Motor neuron (in vitro differentiated cells): Measurements from ENCODE around the gene ZKSCAN3. TPM values are rescaled to one million over a fixed set of nuclear protein-coding genes. Genes with fewer than 3 reads are reported as not detected.

Source experiments
- total RNA-seq, 8 experiments: library from RNA; unstranded; fragments of 300-600 nt; gene quantifications; 2 replicates each; pipeline versions ENCODE4 v1.2.3 to v1.2.4, GENCODE V29; 2022

Gene ZKSCAN3
- total RNA-seq, 8 experiments from 2014 or later: 2.5 to 10.3 (median 7.8) TPM

Other genes starting within 250 kb of the ZKSCAN3 start
- 10 to 100 TPM in 3 of 8 experiments, 1 to 10 TPM in 5; 1.6 to 19.7 (median 9.0) TPM for gene ZSCAN16, start 225.3 kb upstream of the ZKSCAN3 start, total RNA-seq
- gene ZKSCAN8, start 208.1 kb upstream of the ZKSCAN3 start, total RNA-seq: 10 to 100 TPM; 12.9 to 41.1 (median 27.1) TPM
- gene ZSCAN9, start 124.7 kb upstream of the ZKSCAN3 start, total RNA-seq: 10 to 100 TPM in 7 of 8 experiments, 1 to 10 TPM in 1; 6.3 to 45.9 (median 26.5) TPM
- gene ZKSCAN4, start 97.7 kb upstream of the ZKSCAN3 start, total RNA-seq: 1 to 10 TPM; 4.6 to 9.4 (median 7.2) TPM
- gene NKAPL, start 90.7 kb upstream of the ZKSCAN3 start, total RNA-seq: 1 to 10 TPM in 1 of 8 experiments, under 1 TPM in 4, not detected in 3; 0.14 to 5.3 (median 0.42) TPM
- 10 to 100 TPM in 7 of 8 experiments, 1 to 10 TPM in 1; 6.4 to 29.9 (median 19.2) TPM for gene ZSCAN26, start 82.8 kb upstream of the ZKSCAN3 start, total RNA-seq
- gene PGBD1, start 68.4 kb upstream of the ZKSCAN3 start, total RNA-seq: 10 to 100 TPM in 2 of 8 experiments, 1 to 10 TPM in 5, under 1 TPM in 1; 0.81 to 11.5 (median 7.5) TPM
- gene ZSCAN31, start 13.8 kb upstream of the ZKSCAN3 start, total RNA-seq: 10 to 100 TPM in 1 of 8 experiments, 1 to 10 TPM in 7; 4.7 to 11.1 (median 6.5) TPM
- gene ZSCAN12, start 49.8 kb downstream of the ZKSCAN3 start, total RNA-seq: 10 to 100 TPM in 6 of 8 experiments, 1 to 10 TPM in 2; 6.1 to 13.1 (median 10.9) TPM
- gene ZSCAN23, start 93.5 kb downstream of the ZKSCAN3 start, total RNA-seq: 10 to 100 TPM in 2 of 8 experiments, 1 to 10 TPM in 6; 2.5 to 11.5 (median 8.1) TPM
- gene GPX6, start 165.8 kb downstream of the ZKSCAN3 start, total RNA-seq: under 1 TPM in 2 of 8 experiments, not detected in 6; 0.15 to 0.38 TPM
- gene GPX5, start 175.9 kb downstream of the ZKSCAN3 start, total RNA-seq: under 1 TPM in 1 of 8 experiments, not detected in 7; 0.28 TPM